CD14-positive monocyte (primary cell): ENCODE results near the gene VEPH1. TPM values are rescaled to one million over a fixed set of nuclear protein-coding genes. Genes with fewer than 3 reads are reported as not detected.
A peak's percentile ranks its signal among the peaks of the same experiment; 100 is the strongest.

Experiments
- DNase-seq, 3 donors: peaks; one replicate each; pipeline ENCODE4 v3.0.0-alpha.2; 2011 to 2022
- H2AFZ ChIP-seq: 2 replicates; pipeline ENCODE4 v1.6.0; 2012; ENCODE audit warnings: mild to moderate bottlenecking, low read depth, low read length, inconsistent platforms; ENCODE audit not compliant: insufficient read depth, poor library complexity, severe bottlenecking
- H3K27ac ChIP-seq, 2 donors: 1 replicate in 1 of 2; 2 replicates in 1 of 2; pipeline ENCODE4 v1.5.1; 2012 to 2013; ENCODE audit warnings: low read length in 2 of 2, control low read depth in 1 of 2, inconsistent platforms in 1 of 2, low read depth in 1 of 2, mild to moderate bottlenecking in 1 of 2
- H3K27me3 ChIP-seq, 2 donors: one replicate each; pipeline versions ENCODE4 v1.6.0 to v1.6.1; 2011 to 2013; ENCODE audit warnings: low read length in 2 of 2; ENCODE audit not compliant: control insufficient read depth in 2 of 2, insufficient read depth in 2 of 2
- H3K36me3 ChIP-seq, 2 donors: replicated peaks in 1 of 2; 1 replicate in 1 of 2; 2 replicates in 1 of 2; pipeline versions ENCODE4 v1.5.1 to v1.6.1; 2012 to 2013; ENCODE audit warnings: low read length in 2 of 2, control low read depth in 1 of 2, inconsistent platforms in 1 of 2, mild to moderate bottlenecking in 1 of 2; ENCODE audit not compliant: insufficient read depth in 2 of 2, control insufficient read depth in 1 of 2
- H3K4me1 ChIP-seq, 2 donors: 1 replicate in 1 of 2; 2 replicates in 1 of 2; pipeline versions ENCODE4 v1.5.1 to v1.6.1; 2012 to 2013; ENCODE audit warnings: low read length in 2 of 2, control low read depth in 1 of 2, inconsistent platforms in 1 of 2, mild to moderate bottlenecking in 1 of 2, moderate library complexity in 1 of 2; ENCODE audit not compliant: insufficient read depth in 2 of 2, control insufficient read depth in 1 of 2
- H3K4me2 ChIP-seq: replicated peaks from 2 replicates; pipeline ENCODE3; 2012; ENCODE audit warnings: low read length, moderate library complexity, mild to moderate bottlenecking; ENCODE audit not compliant: poor library complexity, severe bottlenecking; ENCODE audit errors: extremely low read depth
- H3K4me3 ChIP-seq, 3 experiments: fragments of 200-600 bp in 1 of 3; sonication (generic) in 1 of 3; replicated peaks in 1 of 3; 1 replicate in 2 of 3; 2 replicates in 1 of 3; pipeline ENCODE4 v1.5.1; 2011 to 2013; ENCODE audit warnings: low read length in 3 of 3, mild to moderate bottlenecking in 3 of 3, control low read depth in 2 of 3, low read depth in 2 of 3, inconsistent platforms in 1 of 3, moderate library complexity in 1 of 3
- H3K79me2 ChIP-seq: 2 replicates; pipeline ENCODE4 v1.6.0; 2012; ENCODE audit warnings: mild to moderate bottlenecking, control low read depth, inconsistent platforms, low read length, moderate library complexity; ENCODE audit not compliant: insufficient read depth
- H3K9ac ChIP-seq: 2 replicates; pipeline ENCODE4 v1.6.0; 2017; ENCODE audit warnings: low read length, mild to moderate bottlenecking; ENCODE audit not compliant: insufficient read depth, poor library complexity, severe bottlenecking
- H3K9me3 ChIP-seq, 2 donors: replicated peaks in 1 of 2; 1 replicate in 1 of 2; 2 replicates in 1 of 2; pipeline versions ENCODE4 v1.5.1 to v1.6.1; 2012 to 2013; ENCODE audit warnings: low read length in 2 of 2, control low read depth in 1 of 2; ENCODE audit not compliant: control insufficient read depth in 1 of 2, insufficient read depth in 1 of 2
- H4K20me1 ChIP-seq: 2 replicates; pipeline ENCODE4 v1.6.0; 2012; ENCODE audit warnings: mild to moderate bottlenecking, low read length, control low read depth, moderate library complexity; ENCODE audit not compliant: insufficient read depth
- H3K27ac Mint-ChIP-seq, 7 donors: one replicate each; pipeline ENCODE4 v1.8.0; 2020; ENCODE audit warnings: mild to moderate bottlenecking in 7 of 7, mixed read lengths in 7 of 7, moderate library complexity in 6 of 7, inconsistent platforms in 2 of 7
- H3K27me3 Mint-ChIP-seq, 3 donors: one replicate each; pipeline ENCODE4 v1.8.0; 2021 to 2022; ENCODE audit warnings: low read depth in 3 of 3, mild to moderate bottlenecking in 3 of 3, mixed read lengths in 3 of 3, moderate library complexity in 3 of 3, inconsistent platforms in 1 of 3
- H3K36me3 Mint-ChIP-seq, 2 donors: one replicate each; pipeline ENCODE4 v1.8.0; 2020; ENCODE audit warnings: mixed read lengths in 2 of 2, inconsistent platforms in 1 of 2, mild to moderate bottlenecking in 1 of 2
- H3K4me1 Mint-ChIP-seq: one replicate; pipeline ENCODE4 v1.8.0; 2020; ENCODE audit warnings: mild to moderate bottlenecking, mixed read lengths
- H3K4me3 Mint-ChIP-seq, 2 donors: one replicate each; pipeline ENCODE4 v1.8.0; 2020; ENCODE audit warnings: mild to moderate bottlenecking in 2 of 2, mixed read lengths in 2 of 2, moderate library complexity in 1 of 2
- H3K9me3 Mint-ChIP-seq, 7 donors: one replicate each; pipeline ENCODE4 v1.8.0; 2020 to 2022; ENCODE audit warnings: mixed read lengths in 7 of 7, mild to moderate bottlenecking in 6 of 7, moderate library complexity in 6 of 7, inconsistent platforms in 2 of 7
- WGBS: methylation state at CpG from one replicate; pipeline ENCODE4 v1.1.5; 2013; ENCODE audit warnings: missing lambda C conversion rate; ENCODE audit not compliant: insufficient coverage; 5-methylcytosine and 5-hydroxymethylcytosine counted together
- intact Hi-C, 2 donors: fragments of 100-400 bp; cut with micrococcal nuclease; formaldehyde crosslinking; loops; one replicate each; pipeline versions ENCODE4 v1.15.0 to v1.15.1; 2023
- polyA plus RNA-seq, 3 donors: library from polyadenylated mRNA; depleted of rRNA in 1 of 3; unstranded in 2 of 3; stranded (reverse) in 1 of 3; fragments of 300-500 nt in 2 of 3; fragments of >200 nt in 1 of 3; fragmentation: Illumina TruSeq in 2 of 3; gene quantifications; 1 replicate in 2 of 3; 2 replicates in 1 of 3; pipeline ENCODE4 v1.2.3, GENCODE V29; 2012 to 2021
- TF ChIP-seq, protein P1 (sequence below): fragments of 200-600 bp; IDR thresholded peaks from one replicate; pipeline ENCODE4 v1.8.0; 2022; ENCODE audit warnings: antibody characterized with exemption, mild to moderate bottlenecking

Gene VEPH1
- polyA plus RNA-seq, 3 donors = 0.44 TPM; not detected in 2

DNA sequence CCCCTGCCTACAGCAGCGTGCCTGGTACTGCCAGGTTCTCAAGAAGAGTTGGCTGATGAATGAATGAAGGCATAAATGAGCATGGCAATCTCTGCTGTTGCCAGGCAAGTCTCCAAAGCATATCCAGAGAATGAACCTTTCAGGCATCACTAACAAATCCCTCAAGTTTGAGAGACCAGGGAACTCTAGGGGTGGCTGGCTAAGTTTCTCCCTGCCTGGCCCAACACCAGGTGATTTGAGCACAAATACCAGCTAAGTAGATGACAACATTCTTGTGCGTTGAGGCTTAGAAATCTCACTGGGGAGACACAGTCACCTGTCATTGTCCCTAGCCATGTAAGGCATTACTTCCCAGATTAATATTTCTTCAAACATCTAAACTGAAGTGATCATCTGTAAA is 147.9 kb downstream of the VEPH1 start:
- Histone ChIP-seq H3K4me1 (no peaks in the 10 kb centered on the region), H3K27ac (no peak overlapping the region), H3K27me3 (no peaks in the 10 kb centered on the region), H3K4me3 (no peak overlapping the region), H2AFZ (no peak overlapping the region), H3K79me2 (no peaks in the 10 kb centered on the region), H4K20me1 (no peaks in the 10 kb centered on the region), H3K9me3 (no peaks in the 10 kb centered on the region), H3K4me2 (no peak overlapping the region), H3K36me3 (no peaks in the 10 kb centered on the region), H3K9ac (no peak overlapping the region)
- Mint-ChIP-seq H3K36me3 (no peaks in the 10 kb centered on the region), H3K27ac (no peak overlapping the region), H3K27me3 (peaks cover 3 to 5% (median 5%) of the 10 kb centered on the region in 3 donors), H3K4me1 (no peaks in the 10 kb centered on the region), H3K9me3 (no peaks in the 10 kb centered on the region), H3K4me3 (no peak overlapping the region)
- DNase-seq = no peak
- TF ChIP-seq, protein P1, sequence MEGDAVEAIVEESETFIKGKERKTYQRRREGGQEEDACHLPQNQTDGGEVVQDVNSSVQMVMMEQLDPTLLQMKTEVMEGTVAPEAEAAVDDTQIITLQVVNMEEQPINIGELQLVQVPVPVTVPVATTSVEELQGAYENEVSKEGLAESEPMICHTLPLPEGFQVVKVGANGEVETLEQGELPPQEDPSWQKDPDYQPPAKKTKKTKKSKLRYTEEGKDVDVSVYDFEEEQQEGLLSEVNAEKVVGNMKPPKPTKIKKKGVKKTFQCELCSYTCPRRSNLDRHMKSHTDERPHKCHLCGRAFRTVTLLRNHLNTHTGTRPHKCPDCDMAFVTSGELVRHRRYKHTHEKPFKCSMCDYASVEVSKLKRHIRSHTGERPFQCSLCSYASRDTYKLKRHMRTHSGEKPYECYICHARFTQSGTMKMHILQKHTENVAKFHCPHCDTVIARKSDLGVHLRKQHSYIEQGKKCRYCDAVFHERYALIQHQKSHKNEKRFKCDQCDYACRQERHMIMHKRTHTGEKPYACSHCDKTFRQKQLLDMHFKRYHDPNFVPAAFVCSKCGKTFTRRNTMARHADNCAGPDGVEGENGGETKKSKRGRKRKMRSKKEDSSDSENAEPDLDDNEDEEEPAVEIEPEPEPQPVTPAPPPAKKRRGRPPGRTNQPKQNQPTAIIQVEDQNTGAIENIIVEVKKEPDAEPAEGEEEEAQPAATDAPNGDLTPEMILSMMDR = no peak
- no CpG with 5 or more reads among the region's 2 CpGs for WGBS
- intact Hi-C loops = no loop called here

DNA sequence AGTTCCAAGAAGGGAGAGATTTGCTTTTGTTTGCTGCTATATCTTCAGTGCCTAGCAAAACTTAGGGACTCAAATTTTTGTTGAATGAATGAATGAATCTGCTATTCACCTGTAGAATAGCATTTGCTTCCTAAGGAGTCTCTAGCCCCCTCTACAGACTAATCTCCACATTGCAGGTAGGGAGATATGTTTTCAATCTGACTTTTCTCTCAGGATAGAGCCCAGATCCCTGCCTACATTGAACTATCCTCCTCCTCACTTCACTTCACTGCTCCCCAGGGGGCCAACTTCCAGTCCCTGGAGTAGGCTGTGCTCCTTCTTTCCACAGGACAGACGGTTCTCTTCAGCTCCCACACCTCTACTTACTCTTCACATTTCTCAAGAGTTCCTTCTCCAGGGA is 148.5 kb downstream of the VEPH1 start:
- peaks cover 3 to 5% (median 5%) of the 10 kb centered on the region in 3 donors for H3K27me3 Mint-ChIP-seq
- no peaks in the 10 kb centered on the region for H3K4me1 Mint-ChIP-seq
- no peaks in the 10 kb centered on the region for H3K4me1 ChIP-seq
- H3K27ac ChIP-seq = no peak overlapping the region
- no peaks in the 10 kb centered on the region for H3K36me3 ChIP-seq
- H3K4me3 ChIP-seq = no peak overlapping the region
- H3K36me3 Mint-ChIP-seq = no peaks in the 10 kb centered on the region
- H3K4me2 ChIP-seq = no peak overlapping the region
- H4K20me1 ChIP-seq = no peaks in the 10 kb centered on the region
- no peak overlapping the region for H3K9ac ChIP-seq
- H3K4me3 Mint-ChIP-seq = no peak overlapping the region
- no peaks in the 10 kb centered on the region for H3K9me3 ChIP-seq
- H2AFZ ChIP-seq = no peak overlapping the region
- TF ChIP-seq, protein P1 = peak; percentile 17
- intact Hi-C loops = no loop called here
- DNase-seq = no peak
- no peaks in the 10 kb centered on the region for H3K9me3 Mint-ChIP-seq
- H3K27me3 ChIP-seq = no peaks in the 10 kb centered on the region
- H3K27ac Mint-ChIP-seq = peak overlapping the region in 1 of 7 donors; percentile 58
- 45% methylated on average over 1 of the region's 1 CpG for WGBS
- no peaks in the 10 kb centered on the region for H3K79me2 ChIP-seq
